Left lung (tissue), 10 donors: ENCODE measurements around the gene POU4F3. TPM values are rescaled to one million over a fixed set of nuclear protein-coding genes. Genes with fewer than 3 reads are reported as not detected.

Source experiments
- ATAC-seq: fragments of 200-7000 bp; cut with Tn5 transposase; one replicate; pipeline ENCODE4 v1.9.1; 2020; ENCODE audit warnings: moderate library complexity
- DNase-seq, 4 donors: peaks; one replicate each; pipeline ENCODE4 v3.0.0-alpha.2; 2013 to 2020
- H3K27ac ChIP-seq, 2 donors: fragments of 200-600 bp; sonication (generic) in 1 of 2; one replicate each; pipeline versions ENCODE4 v1.5.0 to v1.8.0; 2020 to 2021
- H3K27me3 ChIP-seq, 2 donors: fragments of 200-600 bp; sonication (generic) in 1 of 2; one replicate each; pipeline versions ENCODE4 v1.5.0 to v1.8.0; 2020 to 2021
- H3K36me3 ChIP-seq, 2 donors: fragments of 200-600 bp; sonication (generic) in 1 of 2; one replicate each; pipeline versions ENCODE4 v1.5.0 to v1.8.0; 2020 to 2021
- H3K4me1 ChIP-seq, 2 donors: fragments of 200-600 bp; one replicate each; pipeline ENCODE4 v1.8.0; 2021
- H3K4me3 ChIP-seq, 2 donors: fragments of 200-600 bp; sonication (generic) in 1 of 2; one replicate each; pipeline versions ENCODE4 v1.5.0 to v1.8.0; 2020 to 2021; ENCODE audit warnings: mild to moderate bottlenecking in 1 of 2
- H3K9me3 ChIP-seq, 2 donors: fragments of 200-600 bp; sonication (generic) in 1 of 2; one replicate each; pipeline versions ENCODE4 v1.5.0 to v1.8.0; 2020 to 2021
- intact Hi-C, 2 donors: fragments of 100-400 bp; cut with DNase I; formaldehyde crosslinking; loops; one replicate each; pipeline versions ENCODE4 v1.11.2 to v1.14.2; 2022
- polyA plus RNA-seq, 6 donors: library from polyadenylated mRNA; unstranded; fragments of 120-200 nt; gene quantifications; one replicate each; pipeline ENCODE4 v1.2.1, GENCODE V29; 2013; ENCODE audit not compliant: insufficient read length in 6 of 6
- total RNA-seq, 2 donors: library from RNA; stranded (reverse); fragmentation: NEBNext Ultra II Directional; extraction: Animal tissue kit (Norgen Biotek cat#: 25700); gene quantifications; one replicate each; pipeline ENCODE4 v1.2.1, GENCODE V29; 2021
- TF ChIP-seq, protein P1 (sequence below), 2 donors: fragments of 200-600 bp; sonication (generic) in 1 of 2; IDR thresholded peaks; one replicate each; pipeline versions ENCODE4 v1.5.0 to v1.8.0; 2021; ENCODE audit warnings: antibody characterized with exemption in 2 of 2
- donor health status: DM: no; HTN: yes; CAD: no.
- donor health status: DM: no; HTN: no; CAD: no.

POU4F3 gene
- total and polyA plus RNA-seq, 8 donors, result 0.06 TPM; not detected in 6

DNA sequence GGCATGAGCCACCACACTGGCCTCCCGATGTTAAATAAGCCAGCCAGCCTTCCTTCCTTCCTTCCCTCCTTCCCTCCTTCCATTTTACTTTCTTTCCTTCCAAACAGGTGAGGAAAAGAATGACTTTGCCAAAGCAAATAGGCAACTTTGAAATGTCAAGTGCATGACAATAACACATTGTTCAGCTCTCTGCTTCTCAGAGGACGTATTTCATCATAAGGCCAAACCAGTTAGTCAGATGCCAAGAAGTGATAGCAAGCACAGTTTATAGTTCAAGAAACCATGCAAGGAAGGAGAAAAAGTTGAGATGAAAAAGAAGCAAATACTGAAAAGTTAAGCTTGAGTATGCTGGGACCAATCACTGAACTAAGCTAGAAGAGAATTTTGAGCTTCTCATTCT, 29.5 kb downstream of the POU4F3 start:
- intact Hi-C loops, result no loop called here
- ATAC-seq (peak; percentile 20), DNase-seq (no peak)
- H3K36me3 ChIP-seq, result no peaks in the 10 kb centered on the region
- H3K9me3 ChIP-seq, result no peaks in the 10 kb centered on the region
- H3K4me1 ChIP-seq, result no peaks in the 10 kb centered on the region
- H3K27me3 ChIP-seq, result no peaks in the 10 kb centered on the region
- TF ChIP-seq, protein P1, sequence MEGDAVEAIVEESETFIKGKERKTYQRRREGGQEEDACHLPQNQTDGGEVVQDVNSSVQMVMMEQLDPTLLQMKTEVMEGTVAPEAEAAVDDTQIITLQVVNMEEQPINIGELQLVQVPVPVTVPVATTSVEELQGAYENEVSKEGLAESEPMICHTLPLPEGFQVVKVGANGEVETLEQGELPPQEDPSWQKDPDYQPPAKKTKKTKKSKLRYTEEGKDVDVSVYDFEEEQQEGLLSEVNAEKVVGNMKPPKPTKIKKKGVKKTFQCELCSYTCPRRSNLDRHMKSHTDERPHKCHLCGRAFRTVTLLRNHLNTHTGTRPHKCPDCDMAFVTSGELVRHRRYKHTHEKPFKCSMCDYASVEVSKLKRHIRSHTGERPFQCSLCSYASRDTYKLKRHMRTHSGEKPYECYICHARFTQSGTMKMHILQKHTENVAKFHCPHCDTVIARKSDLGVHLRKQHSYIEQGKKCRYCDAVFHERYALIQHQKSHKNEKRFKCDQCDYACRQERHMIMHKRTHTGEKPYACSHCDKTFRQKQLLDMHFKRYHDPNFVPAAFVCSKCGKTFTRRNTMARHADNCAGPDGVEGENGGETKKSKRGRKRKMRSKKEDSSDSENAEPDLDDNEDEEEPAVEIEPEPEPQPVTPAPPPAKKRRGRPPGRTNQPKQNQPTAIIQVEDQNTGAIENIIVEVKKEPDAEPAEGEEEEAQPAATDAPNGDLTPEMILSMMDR (IDR thresholded peaks at IDR 0.05), result no peak
- no peak overlapping the region for H3K4me3 ChIP-seq
- H3K27ac ChIP-seq, result no peak overlapping the region

DNA sequence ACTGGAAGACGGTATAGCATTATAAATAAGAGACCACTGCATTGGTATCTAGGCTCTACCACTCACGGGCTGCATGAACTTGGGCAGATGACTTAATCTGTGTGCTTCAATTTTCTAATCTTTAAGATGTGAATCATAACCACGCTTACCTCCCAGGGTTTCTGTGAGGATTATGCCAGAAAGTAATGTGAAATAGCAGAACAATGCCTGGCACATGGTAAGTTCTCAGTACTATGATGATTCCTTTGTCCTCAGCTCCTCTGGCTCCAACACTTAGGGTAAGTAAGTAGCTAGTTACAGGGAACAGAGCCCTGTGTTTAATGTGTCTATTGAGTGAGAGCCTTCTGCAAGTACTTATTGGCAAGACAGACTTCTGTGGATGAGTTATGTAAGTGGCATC, 31.1 kb downstream of the POU4F3 start:
- TF ChIP-seq, protein P1 (IDR thresholded peaks at IDR 0.05), result no peak
- H3K27me3 ChIP-seq, result no peaks in the 10 kb centered on the region
- no peaks in the 10 kb centered on the region for H3K9me3 ChIP-seq
- H3K4me3 ChIP-seq, result no peak overlapping the region
- no peak for ATAC-seq
- intact Hi-C loops, result no loop called here
- no peaks in the 10 kb centered on the region for H3K4me1 ChIP-seq
- H3K36me3 ChIP-seq, result no peaks in the 10 kb centered on the region
- no peak overlapping the region for H3K27ac ChIP-seq
- no peak for DNase-seq

DNA sequence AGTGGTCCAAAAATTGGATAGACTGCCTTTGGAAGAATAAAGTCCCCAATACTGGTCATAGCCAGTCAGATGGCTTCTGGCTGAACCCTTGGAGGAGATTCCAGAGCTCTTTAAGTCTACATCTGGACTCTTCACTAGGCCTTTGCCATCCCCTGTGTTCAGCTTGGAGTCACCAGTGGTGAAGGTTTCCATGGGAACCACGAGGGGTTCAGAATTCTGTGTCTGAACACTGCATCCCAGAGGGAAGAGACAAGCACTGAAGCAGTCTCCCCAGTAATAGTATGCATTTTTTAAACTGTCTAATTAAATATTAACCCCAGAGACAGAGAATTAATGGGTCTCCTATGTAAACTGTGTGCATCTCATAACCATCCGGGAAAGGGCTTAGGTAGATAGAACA, 38.2 kb downstream of the POU4F3 start:
- H3K4me3 ChIP-seq, result no peak overlapping the region
- no peaks in the 10 kb centered on the region for H3K4me1 ChIP-seq
- H3K27me3 ChIP-seq, result peaks cover 0 to 33% of the 10 kb centered on the region in 2 donors
- no peaks in the 10 kb centered on the region for H3K36me3 ChIP-seq
- intact Hi-C loops, result no loop called here
- H3K27ac ChIP-seq, result no peak overlapping the region
- TF ChIP-seq, protein P1 (IDR thresholded peaks at IDR 0.05), result no peak
- ATAC-seq, result no peak
- no peaks in the 10 kb centered on the region for H3K9me3 ChIP-seq
- no peak for DNase-seq

DNA sequence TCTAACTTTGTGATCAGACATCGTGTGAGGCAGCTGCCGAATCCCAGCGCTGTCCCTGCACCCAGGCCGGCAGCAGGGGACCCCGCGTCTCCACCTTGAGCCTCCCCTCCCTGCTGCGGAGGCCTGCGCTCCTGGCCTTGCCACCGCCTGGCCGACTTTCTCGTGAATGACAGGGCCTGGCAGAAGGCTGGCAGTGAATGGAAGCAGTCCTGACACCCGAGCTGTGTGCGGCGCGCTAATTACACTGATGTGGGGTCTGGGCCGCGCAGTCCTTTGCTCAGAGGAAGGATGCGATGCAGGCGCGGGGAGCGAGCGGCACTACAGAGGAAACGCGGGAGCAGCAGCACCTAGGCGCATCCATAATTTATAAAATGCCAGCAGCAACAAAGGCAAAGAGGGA, 40.3 kb downstream of the POU4F3 start:
- no peaks in the 10 kb centered on the region for H3K9me3 ChIP-seq
- H3K36me3 ChIP-seq, result no peaks in the 10 kb centered on the region
- H3K27ac ChIP-seq, result no peak overlapping the region
- ATAC-seq (no peak), DNase-seq (peak in 1 of 4 donors; percentile 67)
- intact Hi-C loops, result no loop called here
- TF ChIP-seq, protein P1 (IDR thresholded peaks at IDR 0.05), result no peak
- H3K4me1 ChIP-seq, result no peaks in the 10 kb centered on the region
- H3K27me3 ChIP-seq, result peaks cover 0 to 33% of the 10 kb centered on the region in 2 donors
- no peak overlapping the region for H3K4me3 ChIP-seq

DNA sequence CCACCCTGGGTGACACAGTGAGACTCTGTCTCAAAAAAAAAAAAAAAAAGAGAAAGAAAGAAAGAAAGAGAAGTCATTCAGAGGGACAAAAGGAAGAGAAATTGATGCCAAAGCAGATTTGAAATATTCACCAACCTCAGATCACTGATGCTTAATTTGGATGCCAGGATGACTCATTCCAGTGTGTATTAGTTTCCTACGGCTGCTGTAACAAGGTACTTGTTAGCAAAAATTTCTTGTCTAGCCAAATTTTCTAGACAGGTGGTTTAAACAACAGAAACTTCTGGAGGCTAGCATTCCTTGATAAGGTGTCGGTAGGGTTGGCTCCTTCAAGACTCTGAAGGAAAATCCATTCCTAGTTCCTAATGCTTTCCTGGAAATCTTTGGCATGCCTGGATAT, 42.1 kb downstream of the POU4F3 start:
- no peak overlapping the region for H3K27ac ChIP-seq
- DNase-seq (no peak), ATAC-seq (no peak)
- H3K4me1 ChIP-seq, result no peaks in the 10 kb centered on the region
- H3K27me3 ChIP-seq, result peaks cover 0 to 33% of the 10 kb centered on the region in 2 donors
- H3K4me3 ChIP-seq, result no peak overlapping the region
- no peaks in the 10 kb centered on the region for H3K36me3 ChIP-seq
- intact Hi-C loops, result no loop called here
- no peaks in the 10 kb centered on the region for H3K9me3 ChIP-seq
- TF ChIP-seq, protein P1 (IDR thresholded peaks at IDR 0.05), result no peak
